ENCODE data around the gene TRPV6.

Gene TRPV6

DNA sequence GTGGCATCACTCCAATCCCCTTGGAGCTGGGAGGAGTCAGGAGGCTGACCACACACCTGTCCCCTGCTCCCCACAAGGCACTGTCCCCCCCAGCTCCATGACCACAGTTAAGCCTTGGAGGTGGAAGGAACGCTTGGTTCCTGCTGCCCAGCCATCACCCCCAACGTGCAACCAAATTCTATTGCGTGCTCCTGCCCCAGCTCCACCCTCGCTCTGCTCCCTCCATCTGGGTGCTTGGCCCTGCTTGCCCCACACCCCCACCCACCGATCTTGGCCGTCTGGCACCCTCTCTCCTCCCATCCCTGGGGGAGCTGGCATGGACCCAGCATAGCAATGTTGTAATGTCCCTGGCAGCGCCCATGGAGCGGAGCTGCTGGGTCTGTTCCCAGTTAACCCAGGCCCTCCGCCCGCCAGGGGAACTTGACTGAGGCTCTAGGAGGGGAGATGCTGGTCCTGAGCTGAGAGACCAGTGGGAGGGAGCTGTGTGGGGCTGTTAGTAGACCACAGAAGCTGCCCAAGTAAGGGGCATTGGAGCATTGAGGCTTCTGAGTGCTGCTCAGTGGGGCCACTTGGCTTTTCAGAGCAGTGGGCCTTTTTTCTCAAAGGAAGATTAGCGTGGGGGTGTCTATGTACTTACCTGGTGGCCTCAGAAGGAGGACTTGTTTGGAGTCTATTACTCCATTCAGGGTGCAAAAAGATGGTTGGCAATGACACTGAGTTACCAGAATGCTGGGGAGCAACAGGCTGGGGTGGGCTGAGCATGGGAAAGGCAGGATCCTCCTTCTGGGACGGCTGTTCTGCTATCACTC lies 29.6 kb downstream of the TRPV6 start:
- H3K9me3 ChIP-seq (ENCODE audit: low read length): no peaks in the 10 kb centered on the region
- H3K4me3 ChIP-seq (ENCODE audit: low read length): no peak overlapping the region
- H3K27me3 ChIP-seq (ENCODE audit: insufficient read depth, low read length): peaks cover 39% of the 10 kb centered on the region
- no peaks in the 10 kb centered on the region for H3K36me3 ChIP-seq (ENCODE audit: insufficient read depth, low read length)
- no peak overlapping the region for H2AFZ ChIP-seq (ENCODE audit: low read depth, low read length)
- H3K4me1 ChIP-seq (ENCODE audit: insufficient read depth, low read length): no peaks in the 10 kb centered on the region

DNA sequence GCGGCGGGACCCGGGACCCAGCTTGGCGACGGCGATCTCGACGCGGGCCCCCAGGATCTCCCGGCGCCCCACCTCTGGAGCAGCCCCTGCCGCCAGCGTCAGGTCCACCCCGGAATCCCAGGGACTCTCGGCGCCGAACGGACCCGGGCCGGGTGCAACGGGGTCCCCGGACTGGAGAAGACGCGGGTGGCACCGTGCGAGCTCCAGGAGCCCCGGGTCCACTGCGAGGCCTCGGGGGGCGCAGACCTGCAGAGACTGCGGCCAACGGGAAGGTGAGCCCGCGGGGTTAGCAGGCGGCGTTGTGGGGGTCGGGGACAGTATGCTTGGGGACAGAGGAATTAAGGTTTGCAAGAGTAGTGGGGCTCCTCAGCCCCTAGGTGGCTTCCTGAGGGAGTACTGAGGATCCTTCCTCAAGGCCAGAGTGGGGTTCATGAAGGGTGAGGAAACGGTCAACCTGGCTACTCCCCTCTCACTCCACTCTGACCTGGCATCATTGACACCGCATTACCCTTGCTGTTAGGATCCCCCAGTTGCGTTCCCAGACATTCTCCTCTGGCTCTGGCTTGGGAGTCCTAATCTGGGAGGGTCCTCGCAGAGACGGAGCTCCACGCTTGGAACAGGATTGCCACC lies 30.3 kb downstream of the TRPV6 start:
- H3K4me1 ChIP-seq (ENCODE audit: insufficient read depth, low read length): no peaks in the 10 kb centered on the region
- H2AFZ ChIP-seq (ENCODE audit: low read depth, low read length): peak overlapping the region; percentile 79
- H3K36me3 ChIP-seq (ENCODE audit: insufficient read depth, low read length): no peaks in the 10 kb centered on the region
- no peaks in the 10 kb centered on the region for H3K9me3 ChIP-seq (ENCODE audit: low read length)
- peak overlapping the region; percentile 46 for H3K4me3 ChIP-seq (ENCODE audit: low read length)
- H3K27me3 ChIP-seq (ENCODE audit: insufficient read depth, low read length): peaks cover 39% of the 10 kb centered on the region

DNA sequence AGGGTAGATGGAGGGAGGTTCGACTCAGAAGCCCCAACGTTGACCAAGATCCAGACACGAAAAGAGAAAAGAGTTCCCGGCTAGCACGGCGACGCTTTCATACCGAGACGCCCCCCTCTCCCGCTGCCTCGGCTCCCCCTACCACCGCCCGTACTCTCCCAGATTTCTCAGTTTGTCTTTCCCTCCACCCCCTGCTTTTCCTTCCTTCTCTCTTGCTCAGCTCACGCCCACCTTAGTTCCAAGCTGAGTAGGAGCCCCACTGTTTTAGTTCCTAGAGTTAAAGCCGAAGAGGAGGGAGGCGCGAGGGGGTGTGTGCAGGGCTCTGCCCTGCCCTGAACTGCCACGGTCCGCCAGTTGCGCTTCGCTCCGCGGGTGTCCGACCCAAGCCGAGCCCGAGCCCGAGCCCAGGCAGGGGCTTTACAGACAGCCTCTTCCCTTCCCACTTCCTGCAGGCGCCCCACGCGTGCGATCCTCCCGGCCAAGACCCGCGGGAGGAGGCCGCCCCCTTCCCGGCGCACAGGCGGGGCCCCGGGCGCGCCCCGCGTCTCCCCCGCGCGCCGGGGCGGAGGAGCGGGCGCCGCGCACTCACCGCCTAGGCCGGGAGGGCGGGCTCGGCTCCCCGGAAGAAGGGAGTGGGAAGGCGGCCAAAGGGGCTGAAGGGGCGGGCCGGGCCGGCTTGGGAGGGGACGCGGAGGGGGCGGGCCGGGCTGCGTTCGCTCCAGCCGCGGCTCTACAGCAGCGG lies 31.0 kb downstream of the TRPV6 start, which contains the start of gene EPHB6:
EPHB6 (plus strand) TSS at position 705 of the 742 bp plus-strand sequence. CDS start 8,152 bp downstream, outside the sequence.
- Histone ChIP-seq H3K36me3 (ENCODE audit: insufficient read depth, low read length) (no peaks in the 10 kb centered on the region), H3K4me1 (ENCODE audit: insufficient read depth, low read length) (no peaks in the 10 kb centered on the region), H3K9me3 (ENCODE audit: low read length) (no peaks in the 10 kb centered on the region), H3K27me3 (ENCODE audit: insufficient read depth, low read length) (peaks cover 39% of the 10 kb centered on the region), H3K4me3 (ENCODE audit: low read length) (peak within 1 kb of the TSS; percentile 46), H2AFZ (ENCODE audit: low read depth, low read length) (peak within 1 kb of the TSS; percentile 79)

DNA sequence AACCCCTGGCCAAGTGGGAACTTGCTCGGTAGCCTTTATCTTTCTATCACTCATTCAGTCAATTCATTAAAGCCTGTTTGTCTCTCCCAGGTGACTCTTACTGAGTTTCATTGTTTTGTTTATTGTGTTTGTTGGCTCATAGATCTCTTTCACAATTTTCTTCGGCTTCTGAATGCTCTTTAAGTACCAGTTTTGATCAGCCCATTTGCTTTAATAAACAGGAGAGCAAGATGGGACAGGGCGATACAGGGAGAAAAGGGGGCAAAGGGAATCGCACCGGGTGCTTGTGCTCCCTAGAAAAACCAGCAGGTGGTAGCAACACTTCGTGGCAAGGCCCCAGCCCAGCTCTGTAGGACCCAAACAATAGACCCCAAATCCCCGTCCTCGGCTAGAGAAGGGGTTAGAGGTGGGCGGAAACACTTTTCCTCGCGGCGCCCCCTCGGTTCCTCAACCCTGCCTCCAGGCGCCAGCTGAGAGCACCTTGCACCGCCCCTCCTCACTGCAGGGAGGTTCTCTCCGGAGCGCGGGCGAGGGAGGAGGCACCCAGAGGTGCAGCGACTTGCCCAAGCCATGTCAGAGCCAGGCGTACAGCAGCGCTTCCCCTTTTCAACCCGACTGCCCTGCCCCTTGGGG lies 31.7 kb downstream of the TRPV6 start:
- Histone ChIP-seq H3K4me3 (ENCODE audit: low read length) (peak overlapping the region; percentile 46), H3K4me1 (ENCODE audit: insufficient read depth, low read length) (no peaks in the 10 kb centered on the region), H3K27me3 (ENCODE audit: insufficient read depth, low read length) (peaks cover 37% of the 10 kb centered on the region), H3K9me3 (ENCODE audit: low read length) (no peaks in the 10 kb centered on the region), H2AFZ (ENCODE audit: low read depth, low read length) (peak overlapping the region; percentile 79), H3K36me3 (ENCODE audit: insufficient read depth, low read length) (no peaks in the 10 kb centered on the region)

DNA sequence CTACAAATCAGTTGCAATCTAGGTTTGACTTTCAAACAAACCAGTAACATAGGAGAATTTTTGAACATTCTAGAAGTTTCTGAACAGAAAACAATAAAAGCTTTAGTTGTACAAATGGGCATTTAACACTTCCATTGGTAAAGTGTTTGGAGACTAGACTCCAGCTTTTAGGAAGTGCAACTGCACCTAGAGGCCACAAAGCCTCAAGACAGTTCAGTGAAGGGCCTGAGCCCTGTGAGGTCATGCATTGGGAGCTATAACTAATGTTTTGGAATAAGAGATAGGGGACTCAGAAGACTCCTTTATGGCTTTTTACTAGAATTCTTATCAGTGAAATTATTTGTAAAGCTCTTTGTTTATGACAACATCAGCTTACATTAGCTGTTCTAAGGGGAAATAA lies 33.6 kb downstream of the TRPV6 start:
- no peak overlapping the region for H2AFZ ChIP-seq (ENCODE audit: low read depth, low read length)
- no peaks in the 10 kb centered on the region for H3K4me1 ChIP-seq (ENCODE audit: insufficient read depth, low read length)
- H3K9me3 ChIP-seq (ENCODE audit: low read length): no peaks in the 10 kb centered on the region
- peaks cover 31% of the 10 kb centered on the region for H3K27me3 ChIP-seq (ENCODE audit: insufficient read depth, low read length)
- H3K36me3 ChIP-seq (ENCODE audit: insufficient read depth, low read length): no peaks in the 10 kb centered on the region
- no peak overlapping the region for H3K4me3 ChIP-seq (ENCODE audit: low read length)

DNA sequence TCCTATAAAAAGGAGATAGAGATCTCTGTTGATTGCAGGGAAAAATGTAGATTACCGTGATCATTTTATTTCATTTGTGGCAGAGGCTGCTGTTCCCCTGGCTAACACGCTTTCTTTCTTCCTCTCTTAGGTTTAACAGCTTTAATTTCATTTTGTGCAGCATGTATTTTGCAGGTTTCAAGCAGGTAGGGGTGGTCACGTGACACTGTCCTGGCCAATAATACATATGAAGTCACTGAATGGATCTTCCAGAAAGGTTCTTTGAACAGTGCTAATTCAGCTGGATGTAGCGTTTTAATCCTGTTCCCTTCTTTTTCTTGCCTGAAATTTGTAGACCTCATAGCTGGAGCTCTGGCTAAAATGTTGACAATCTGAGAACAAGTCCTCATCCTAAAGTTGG lies 34.3 kb downstream of the TRPV6 start:
- Histone ChIP-seq H3K4me3 (ENCODE audit: low read length) (no peak overlapping the region), H2AFZ (ENCODE audit: low read depth, low read length) (no peak overlapping the region), H3K4me1 (ENCODE audit: insufficient read depth, low read length) (no peaks in the 10 kb centered on the region), H3K27me3 (ENCODE audit: insufficient read depth, low read length) (peaks cover 26% of the 10 kb centered on the region), H3K9me3 (ENCODE audit: low read length) (no peaks in the 10 kb centered on the region), H3K36me3 (ENCODE audit: insufficient read depth, low read length) (no peaks in the 10 kb centered on the region)

DNA sequence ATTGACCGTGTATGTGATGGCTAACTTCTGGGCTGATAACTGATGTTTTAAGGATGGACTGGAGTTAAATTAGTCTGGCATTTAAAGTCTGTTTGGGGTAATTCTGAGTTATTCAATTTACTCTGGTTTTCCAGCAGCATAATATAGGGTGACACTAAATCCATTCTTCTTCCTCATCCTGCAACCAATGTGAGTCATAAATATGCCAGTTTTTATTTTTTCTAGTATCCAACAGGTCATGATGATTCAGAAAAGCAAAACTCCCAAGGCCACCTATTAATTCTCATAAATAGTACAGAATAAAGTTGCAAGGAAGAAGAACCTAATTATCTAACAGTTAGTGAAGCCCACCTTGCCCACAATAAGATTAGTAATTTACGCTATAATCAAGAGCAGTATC lies 38.2 kb downstream of the TRPV6 start:
- no peaks in the 10 kb centered on the region for H3K4me1 ChIP-seq (ENCODE audit: insufficient read depth, low read length)
- no peaks in the 10 kb centered on the region for H3K27me3 ChIP-seq (ENCODE audit: insufficient read depth, low read length)
- no peaks in the 10 kb centered on the region for H3K36me3 ChIP-seq (ENCODE audit: insufficient read depth, low read length)
- H3K9me3 ChIP-seq (ENCODE audit: low read length): no peaks in the 10 kb centered on the region
- no peak overlapping the region for H3K4me3 ChIP-seq (ENCODE audit: low read length)
- no peak overlapping the region for H2AFZ ChIP-seq (ENCODE audit: low read depth, low read length)

DNA sequence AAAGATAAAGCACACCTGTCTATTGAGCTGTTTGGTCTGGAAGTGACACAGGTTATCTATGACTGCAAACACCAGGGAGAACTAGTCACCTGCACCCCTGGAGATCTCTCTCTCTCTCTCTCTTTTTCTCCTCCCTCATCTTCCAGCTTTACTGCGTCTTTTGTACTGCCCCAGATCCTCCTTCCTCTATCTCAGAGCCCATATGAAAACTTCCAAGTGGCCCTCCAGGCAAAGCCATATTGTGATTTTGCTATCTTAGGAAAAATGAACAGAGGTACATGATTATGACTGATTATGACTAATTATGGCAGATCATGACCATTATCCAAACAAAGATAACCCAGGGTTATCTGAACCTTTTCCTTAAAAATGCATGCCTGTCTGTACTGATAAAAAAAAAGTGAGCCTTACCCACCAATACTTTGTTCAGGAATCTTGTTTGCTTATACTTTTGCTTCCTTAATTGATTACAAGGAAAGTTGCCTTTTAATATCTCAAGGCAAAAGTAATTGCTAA lies 43.2 kb downstream of the TRPV6 start:
- Histone ChIP-seq H3K36me3 (ENCODE audit: insufficient read depth, low read length) (no peaks in the 10 kb centered on the region), H3K4me1 (ENCODE audit: insufficient read depth, low read length) (no peaks in the 10 kb centered on the region), H3K27me3 (ENCODE audit: insufficient read depth, low read length) (no peaks in the 10 kb centered on the region), H3K9me3 (ENCODE audit: low read length) (no peaks in the 10 kb centered on the region), H3K4me3 (ENCODE audit: low read length) (no peak overlapping the region), H2AFZ (ENCODE audit: low read depth, low read length) (no peak overlapping the region)

DNA sequence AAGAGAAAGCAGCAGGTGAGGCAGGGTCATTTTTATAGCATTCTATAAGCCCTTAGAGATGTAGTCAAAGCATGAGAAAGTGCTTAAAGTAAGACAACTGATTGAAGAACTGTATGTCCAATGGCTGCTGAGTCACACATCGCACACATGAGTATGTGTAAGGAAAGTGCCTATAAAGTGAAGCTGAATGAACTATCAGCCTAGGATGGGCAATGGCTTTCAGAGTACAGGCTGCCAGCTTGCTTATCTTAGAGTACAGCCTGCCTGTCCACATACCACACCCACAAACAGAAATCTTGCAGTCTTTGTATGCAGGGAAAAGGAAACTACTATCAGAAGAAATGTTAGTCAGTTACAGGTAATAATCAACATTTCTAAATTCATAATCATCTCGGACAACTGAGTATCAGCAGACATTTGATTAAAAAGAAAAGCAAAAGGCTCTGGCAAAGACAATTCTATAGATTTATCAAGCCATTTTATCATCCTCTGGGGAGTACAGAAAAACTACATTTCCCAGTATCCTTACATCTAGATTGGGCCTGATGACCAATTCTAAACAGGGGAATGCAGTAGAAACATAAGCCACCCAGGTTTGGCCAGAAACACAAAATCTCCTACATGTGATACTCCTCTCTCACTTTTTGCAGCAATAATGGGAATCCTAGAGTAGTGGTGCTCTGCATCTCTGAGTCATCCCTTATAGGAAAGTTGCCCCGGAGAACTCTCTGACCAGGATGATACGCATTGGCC lies 46.9 kb downstream of the TRPV6 start:
- Histone ChIP-seq H3K4me3 (ENCODE audit: low read length) (no peak overlapping the region), H3K4me1 (ENCODE audit: insufficient read depth, low read length) (no peaks in the 10 kb centered on the region), H2AFZ (ENCODE audit: low read depth, low read length) (no peak overlapping the region), H3K9me3 (ENCODE audit: low read length) (no peaks in the 10 kb centered on the region), H3K36me3 (ENCODE audit: insufficient read depth, low read length) (no peaks in the 10 kb centered on the region), H3K27me3 (ENCODE audit: insufficient read depth, low read length) (no peaks in the 10 kb centered on the region)

DNA sequence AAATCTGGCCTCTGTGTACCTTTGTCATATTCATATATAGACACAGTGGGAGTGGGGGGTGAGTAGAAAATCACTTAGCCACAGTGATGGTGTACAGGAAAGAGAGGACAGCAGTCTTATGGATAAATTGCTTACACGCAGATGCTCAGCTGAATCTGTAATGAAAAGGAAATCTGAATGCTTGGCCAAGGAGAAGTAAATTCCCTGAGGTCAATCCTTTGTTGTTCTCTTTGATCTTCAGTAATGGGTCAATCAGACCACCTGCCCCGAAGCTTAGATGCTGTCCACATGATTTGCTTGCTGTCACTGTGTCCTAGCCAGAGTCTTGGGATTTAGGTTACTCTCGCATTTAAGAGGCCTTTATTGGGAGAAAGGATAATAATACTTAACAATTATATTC lies 49.1 kb downstream of the TRPV6 start:
- H3K36me3 ChIP-seq (ENCODE audit: insufficient read depth, low read length): no peaks in the 10 kb centered on the region
- H3K27me3 ChIP-seq (ENCODE audit: insufficient read depth, low read length): no peaks in the 10 kb centered on the region
- H2AFZ ChIP-seq (ENCODE audit: low read depth, low read length): no peak overlapping the region
- H3K4me1 ChIP-seq (ENCODE audit: insufficient read depth, low read length): no peaks in the 10 kb centered on the region
- no peak overlapping the region for H3K4me3 ChIP-seq (ENCODE audit: low read length)
- no peaks in the 10 kb centered on the region for H3K9me3 ChIP-seq (ENCODE audit: low read length)

DNA sequence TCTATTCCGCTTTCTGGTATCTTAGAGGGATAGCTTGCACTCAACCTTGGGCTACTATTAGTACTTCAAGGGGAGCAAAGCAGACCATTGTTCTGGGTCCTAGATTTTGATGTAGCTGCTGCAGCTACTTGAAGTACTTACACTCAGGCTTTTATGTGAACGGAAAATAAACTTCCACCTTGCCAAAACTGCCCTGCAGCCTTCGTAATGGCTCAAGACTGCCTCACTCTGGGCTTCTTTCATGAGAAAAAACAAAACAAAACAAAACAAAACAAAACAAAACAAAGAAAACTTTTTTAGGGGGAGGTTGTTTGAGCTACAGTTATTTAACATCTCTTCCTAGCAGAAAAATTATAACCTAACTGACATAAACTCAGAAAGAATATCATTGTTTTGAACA lies 50.1 kb downstream of the TRPV6 start:
- Histone ChIP-seq H2AFZ (ENCODE audit: low read depth, low read length) (no peak overlapping the region), H3K36me3 (ENCODE audit: insufficient read depth, low read length) (no peaks in the 10 kb centered on the region), H3K9me3 (ENCODE audit: low read length) (no peaks in the 10 kb centered on the region), H3K27me3 (ENCODE audit: insufficient read depth, low read length) (no peaks in the 10 kb centered on the region), H3K4me1 (ENCODE audit: insufficient read depth, low read length) (no peaks in the 10 kb centered on the region), H3K4me3 (ENCODE audit: low read length) (no peak overlapping the region)
